ENCODE results near the gene PLEKHH3. TPM values are rescaled to one million over a fixed set of nuclear protein-coding genes. Genes with fewer than 3 reads are reported as not detected.

Gene PLEKHH3
- total RNA-seq, 1 experiment from 2014 or later, result 32.2 TPM

DNA sequence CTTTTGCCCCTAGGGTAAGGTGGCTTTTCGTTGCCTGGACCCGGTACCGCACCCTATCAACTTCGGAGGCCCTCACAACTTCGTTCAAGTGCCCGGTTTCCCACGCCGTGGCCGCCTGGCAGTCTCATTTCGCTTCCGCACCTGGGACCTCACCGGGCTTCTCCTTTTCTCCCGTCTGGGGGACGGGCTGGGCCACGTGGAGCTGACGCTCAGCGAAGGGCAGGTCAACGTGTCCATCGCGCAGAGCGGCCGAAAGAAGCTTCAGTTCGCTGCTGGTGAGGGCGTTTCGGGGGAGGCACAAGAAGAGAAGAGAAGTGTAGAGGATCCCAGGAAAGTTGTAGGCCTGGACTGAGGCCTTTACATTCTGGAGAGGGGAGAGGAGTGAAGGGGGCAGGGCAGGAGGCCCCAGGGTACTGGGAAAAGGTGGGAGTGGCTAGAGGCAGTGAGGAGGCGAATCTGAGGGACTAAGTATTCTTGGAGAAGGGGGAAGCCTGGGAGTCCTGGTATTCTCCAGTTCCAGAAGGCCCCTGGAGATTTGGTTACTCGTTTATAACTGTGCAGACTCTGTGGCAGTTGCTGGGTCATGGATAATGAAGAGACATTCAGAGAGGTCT, 11.0 kb upstream of the PLEKHH3 start:
- Histone ChIP-seq H3K27ac (ENCODE audit: low read length) (no peak overlapping the region), H3K27me3 (ENCODE audit: control insufficient read depth, insufficient read depth, low read length) (no peaks in the 10 kb centered on the region), H3K4me3 (ENCODE audit: low read depth in 2 of 2, low read length in 2 of 2) (no peak overlapping the region), H3K4me1 (ENCODE audit: control insufficient read depth, insufficient read depth, low read length) (no peaks in the 10 kb centered on the region), H3K36me3 (ENCODE audit: control insufficient read depth, insufficient read depth, low read length) (no peaks in the 10 kb centered on the region), H3K9me3 (ENCODE audit: control insufficient read depth, insufficient read depth, low read depth, low read length) (no peaks in the 10 kb centered on the region)
- ATAC-seq (no peak), DNase-seq (ENCODE audit: low read depth, low spot score) (no peak)
- POLR2A ChIA-PET, result no interaction called here
- in situ Hi-C loops (cut with HindIII; ENCODE audit: low pct_unique_long_range_greater_than_20kb, low sequenced_read_pairs) (no loop called here), intact Hi-C loops (cut with micrococcal nuclease; ENCODE audit: unreplicated experiment) (no loop called here)
- BruUV-seq (replicated peaks), result no TSS peak
- CTCF ChIA-PET, result no interaction called here
- TF ChIP-seq POLR2AphosphoS5 (IDR thresholded peaks at IDR 0.05; ENCODE audit: low read depth, low read length), result no peak
- no peak for TF ChIP-seq SIN3A (IDR thresholded peaks at IDR 0.05; ENCODE audit: borderline replicate concordance, insufficient read depth, low read depth, low read length)
- TF ChIP-seq REST (IDR thresholded peaks at IDR 0.05; ENCODE audit: insufficient read depth in 1 of 2, low read depth in 2 of 2, low read length in 1 of 2), result no peak
- TF ChIP-seq, protein P1, sequence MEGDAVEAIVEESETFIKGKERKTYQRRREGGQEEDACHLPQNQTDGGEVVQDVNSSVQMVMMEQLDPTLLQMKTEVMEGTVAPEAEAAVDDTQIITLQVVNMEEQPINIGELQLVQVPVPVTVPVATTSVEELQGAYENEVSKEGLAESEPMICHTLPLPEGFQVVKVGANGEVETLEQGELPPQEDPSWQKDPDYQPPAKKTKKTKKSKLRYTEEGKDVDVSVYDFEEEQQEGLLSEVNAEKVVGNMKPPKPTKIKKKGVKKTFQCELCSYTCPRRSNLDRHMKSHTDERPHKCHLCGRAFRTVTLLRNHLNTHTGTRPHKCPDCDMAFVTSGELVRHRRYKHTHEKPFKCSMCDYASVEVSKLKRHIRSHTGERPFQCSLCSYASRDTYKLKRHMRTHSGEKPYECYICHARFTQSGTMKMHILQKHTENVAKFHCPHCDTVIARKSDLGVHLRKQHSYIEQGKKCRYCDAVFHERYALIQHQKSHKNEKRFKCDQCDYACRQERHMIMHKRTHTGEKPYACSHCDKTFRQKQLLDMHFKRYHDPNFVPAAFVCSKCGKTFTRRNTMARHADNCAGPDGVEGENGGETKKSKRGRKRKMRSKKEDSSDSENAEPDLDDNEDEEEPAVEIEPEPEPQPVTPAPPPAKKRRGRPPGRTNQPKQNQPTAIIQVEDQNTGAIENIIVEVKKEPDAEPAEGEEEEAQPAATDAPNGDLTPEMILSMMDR (IDR thresholded peaks at IDR 0.05), result no peak
- TF ChIP-seq TCF7L2 (IDR thresholded peaks at IDR 0.05; ENCODE audit: low read depth, low read length), result no peak

DNA sequence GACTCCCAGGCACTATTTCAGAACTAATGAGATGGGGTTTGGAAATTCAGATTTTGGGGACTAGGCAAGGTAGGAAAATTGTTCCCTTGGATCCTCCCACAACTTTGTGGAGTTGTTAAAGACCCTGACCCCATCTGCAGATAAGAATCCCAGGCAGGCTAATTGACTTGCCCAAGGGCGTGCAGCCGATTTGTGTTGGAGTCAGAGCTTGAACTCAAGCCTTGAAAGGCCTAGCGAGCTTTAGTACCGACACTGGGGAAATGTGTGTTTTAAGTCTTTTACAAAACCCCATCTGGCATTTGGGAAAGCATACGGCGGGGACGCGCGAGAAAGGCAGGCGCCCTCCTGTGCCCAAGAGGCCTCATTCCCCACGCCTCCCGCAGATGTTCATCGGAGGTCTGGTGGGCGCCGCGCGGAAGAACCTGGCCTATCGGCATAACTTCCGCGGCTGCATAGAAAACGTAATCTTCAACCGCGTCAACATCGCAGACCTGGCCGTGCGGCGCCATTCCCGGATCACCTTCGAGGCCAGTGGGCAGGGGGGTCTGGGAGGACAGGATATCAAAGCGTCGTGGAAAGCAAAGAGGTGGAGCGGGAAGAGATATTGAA, 9.8 kb upstream of the PLEKHH3 start:
- no peaks in the 10 kb centered on the region for H3K36me3 ChIP-seq (ENCODE audit: control insufficient read depth, insufficient read depth, low read length)
- intact Hi-C loops (cut with micrococcal nuclease; ENCODE audit: unreplicated experiment) (no loop called here), in situ Hi-C loops (cut with HindIII; ENCODE audit: low pct_unique_long_range_greater_than_20kb, low sequenced_read_pairs) (no loop called here)
- H3K27ac ChIP-seq (ENCODE audit: low read length), result no peak overlapping the region
- POLR2A ChIA-PET, result no interaction called here
- H3K4me1 ChIP-seq (ENCODE audit: control insufficient read depth, insufficient read depth, low read length), result peaks cover 3% of the 10 kb centered on the region
- CTCF ChIA-PET, result no interaction called here
- no peak for TF ChIP-seq POLR2AphosphoS5 (IDR thresholded peaks at IDR 0.05; ENCODE audit: low read depth, low read length)
- no peak for TF ChIP-seq SIN3A (IDR thresholded peaks at IDR 0.05; ENCODE audit: borderline replicate concordance, insufficient read depth, low read depth, low read length)
- no peak for TF ChIP-seq TCF7L2 (IDR thresholded peaks at IDR 0.05; ENCODE audit: low read depth, low read length)
- TF ChIP-seq REST (IDR thresholded peaks at IDR 0.05; ENCODE audit: insufficient read depth in 1 of 2, low read depth in 2 of 2, low read length in 1 of 2), result no peak
- TF ChIP-seq, protein P1 (IDR thresholded peaks at IDR 0.05), result no peak
- no peaks in the 10 kb centered on the region for H3K27me3 ChIP-seq (ENCODE audit: control insufficient read depth, insufficient read depth, low read length)
- no peaks in the 10 kb centered on the region for H3K9me3 ChIP-seq (ENCODE audit: control insufficient read depth, insufficient read depth, low read depth, low read length)
- DNase-seq (ENCODE audit: low read depth, low spot score) (no peak), ATAC-seq (no peak)
- BruUV-seq (replicated peaks), result no TSS peak
- H3K4me3 ChIP-seq (ENCODE audit: low read depth in 2 of 2, low read length in 2 of 2), result no peak overlapping the region
